Stomach smooth muscle (tissue), 2 donors: ENCODE data around the gene OR10G8.
"Not testable (repeated sequence)": the region's sequence is repeated elsewhere in the genome, so short reads cannot be mapped to it uniquely, and the experiment has no call there.

Source experiments
- H3K27ac ChIP-seq: one replicate; pipeline ENCODE4 v1.7.0; 2013; ENCODE audit warnings: mild to moderate bottlenecking, low read length, inconsistent platforms
- H3K27me3 ChIP-seq, 2 donors: one replicate each; pipeline ENCODE4 v1.7.0; 2013; ENCODE audit warnings: low read length in 2 of 2; ENCODE audit not compliant: insufficient read depth in 2 of 2, control insufficient read depth in 1 of 2
- H3K36me3 ChIP-seq, 2 donors: one replicate each; pipeline ENCODE4 v1.7.0; 2013; ENCODE audit warnings: low read length in 2 of 2; ENCODE audit not compliant: control insufficient read depth in 2 of 2, insufficient read depth in 2 of 2
- H3K4me1 ChIP-seq: one replicate; pipeline ENCODE4 v1.7.0; 2013; ENCODE audit warnings: low read length; ENCODE audit not compliant: control insufficient read depth, insufficient read depth
- H3K4me3 ChIP-seq, 2 donors: one replicate each; pipeline ENCODE4 v1.7.0; 2013; ENCODE audit warnings: low read length in 2 of 2
- H3K9ac ChIP-seq, 2 donors: one replicate each; pipeline ENCODE4 v1.7.0; 2013; ENCODE audit warnings: low read length in 2 of 2, mild to moderate bottlenecking in 1 of 2
- H3K9me3 ChIP-seq, 2 donors: one replicate each; pipeline ENCODE4 v1.7.0; 2013; ENCODE audit warnings: low read length in 2 of 2; ENCODE audit not compliant: control insufficient read depth in 2 of 2
- donor health status: healthy.
- donor health status: Pancreatic carcinoma.

The OR10G8 gene, protein sequence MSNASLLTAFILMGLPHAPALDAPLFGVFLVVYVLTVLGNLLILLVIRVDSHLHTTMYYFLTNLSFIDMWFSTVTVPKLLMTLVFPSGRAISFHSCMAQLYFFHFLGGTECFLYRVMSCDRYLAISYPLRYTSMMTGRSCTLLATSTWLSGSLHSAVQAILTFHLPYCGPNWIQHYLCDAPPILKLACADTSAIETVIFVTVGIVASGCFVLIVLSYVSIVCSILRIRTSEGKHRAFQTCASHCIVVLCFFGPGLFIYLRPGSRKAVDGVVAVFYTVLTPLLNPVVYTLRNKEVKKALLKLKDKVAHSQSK

DNA sequence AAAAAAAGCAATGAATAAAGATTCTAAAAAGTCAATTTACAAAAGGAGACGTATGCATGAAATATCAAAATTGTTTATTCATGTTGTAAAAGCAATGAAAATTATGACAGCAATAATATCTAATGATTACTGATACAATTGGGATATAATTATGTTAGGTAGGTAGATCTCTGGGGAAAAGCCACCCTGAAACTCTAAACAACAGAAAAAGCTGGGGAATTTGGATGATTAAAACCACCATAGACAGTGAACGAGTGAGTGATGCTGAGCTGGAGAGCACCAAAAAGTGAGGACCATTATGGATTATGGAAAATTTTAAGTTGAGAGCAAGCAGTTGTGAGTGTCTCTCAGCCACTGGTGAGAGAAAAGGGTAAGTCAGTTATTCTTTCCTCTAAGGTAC, at the start of gene OR10G8:
Gene OR10G8, plus strand, starts transcription at position 301 of the 400 bp plus-strand sequence. CDS start 2,825 bp downstream, outside the sequence.
- no peak within 1 kb of the TSS for H3K9ac ChIP-seq
- no peaks in the 10 kb centered on the region for H3K4me1 ChIP-seq
- H3K36me3 ChIP-seq = no peaks in the 10 kb centered on the region
- H3K27ac ChIP-seq = no peak within 1 kb of the TSS
- H3K4me3 ChIP-seq = no peak within 1 kb of the TSS
- H3K9me3 ChIP-seq = no peaks in the 10 kb centered on the region
- H3K27me3 ChIP-seq = no peaks in the 10 kb centered on the region

- Histone ChIP-seq H3K4me3 (no peak within 1 kb of the TSS), H3K4me1 (no peaks in the 10 kb centered on the region), H3K36me3 (no peaks in the 10 kb centered on the region), H3K27me3 (no peaks in the 10 kb centered on the region), H3K27ac (no peak within 1 kb of the TSS), H3K9ac (no peak within 1 kb of the TSS), H3K9me3 (no peaks in the 10 kb centered on the region)
Measured at GRCh38 chr11:123977731-123978347, 48.8 kb upstream of the OR10G8 start, which contains the start of gene OR10S1. Gene OR10S1, minus strand, starts transcription at chr11:123977781. Its CDS starts 117 bp downstream, at chr11:123977664.

- no peak overlapping the region for H3K4me3 ChIP-seq
- H3K27me3 ChIP-seq = no peaks in the 10 kb centered on the region
- no peaks in the 10 kb centered on the region for H3K36me3 ChIP-seq
- no peaks in the 10 kb centered on the region for H3K4me1 ChIP-seq
- peaks cover 0 to under 1% of the 10 kb centered on the region in 2 donors for H3K9me3 ChIP-seq
- no peak overlapping the region for H3K9ac ChIP-seq
- no peak overlapping the region for H3K27ac ChIP-seq
Measured at GRCh38 chr11:123979311-123979710, 47.3 kb upstream of the OR10G8 start.

DNA sequence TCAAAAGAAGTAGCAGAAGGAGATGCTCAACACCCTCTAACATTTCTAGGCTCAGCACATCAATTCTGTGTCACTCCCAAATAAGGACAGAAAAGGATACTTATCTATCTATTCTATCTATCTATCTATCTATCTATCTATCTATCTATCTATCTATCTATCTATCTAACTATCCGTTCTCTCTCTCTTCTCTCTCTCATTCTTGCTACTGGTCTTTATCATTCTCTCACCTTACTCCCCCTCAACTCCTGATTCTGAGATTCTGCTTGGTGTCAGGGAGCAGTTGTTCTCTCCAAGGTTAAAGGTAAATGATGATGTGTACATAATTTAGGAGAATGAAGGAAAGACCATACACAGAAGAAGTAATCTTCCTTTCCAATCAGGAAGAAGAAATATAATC, 31.5 kb upstream of the OR10G8 start, which contains the start of gene OR10G6:
Gene OR10G6, minus strand, starts transcription at position 43 of the 400 bp plus-strand sequence. Its CDS starts 0 bp downstream, at position 43.
- no peaks in the 10 kb centered on the region for H3K36me3 ChIP-seq
- no peak within 1 kb of the TSS for H3K4me3 ChIP-seq
- no peaks in the 10 kb centered on the region for H3K9me3 ChIP-seq
- no peak within 1 kb of the TSS for H3K27ac ChIP-seq
- no peak within 1 kb of the TSS for H3K9ac ChIP-seq
- no peaks in the 10 kb centered on the region for H3K27me3 ChIP-seq
- H3K4me1 ChIP-seq = no peaks in the 10 kb centered on the region

GRCh38 chr11:124012697-124013096, 13.9 kb upstream of the OR10G8 start, which contains the start of gene OR10G4:
Gene OR10G4, plus strand, starts transcription at chr11:124012997. Its CDS starts 2,578 bp downstream, at chr11:124015575.
- Histone ChIP-seq H3K36me3 (no peaks in the 10 kb centered on the region), H3K9ac (no peak within 1 kb of the TSS), H3K27ac (no peak within 1 kb of the TSS), H3K4me3 (no peak within 1 kb of the TSS), H3K9me3 (peaks cover 0 to 3% of the 10 kb centered on the region in 2 donors), H3K27me3 (no peaks in the 10 kb centered on the region), H3K4me1 (no peaks in the 10 kb centered on the region)

DNA sequence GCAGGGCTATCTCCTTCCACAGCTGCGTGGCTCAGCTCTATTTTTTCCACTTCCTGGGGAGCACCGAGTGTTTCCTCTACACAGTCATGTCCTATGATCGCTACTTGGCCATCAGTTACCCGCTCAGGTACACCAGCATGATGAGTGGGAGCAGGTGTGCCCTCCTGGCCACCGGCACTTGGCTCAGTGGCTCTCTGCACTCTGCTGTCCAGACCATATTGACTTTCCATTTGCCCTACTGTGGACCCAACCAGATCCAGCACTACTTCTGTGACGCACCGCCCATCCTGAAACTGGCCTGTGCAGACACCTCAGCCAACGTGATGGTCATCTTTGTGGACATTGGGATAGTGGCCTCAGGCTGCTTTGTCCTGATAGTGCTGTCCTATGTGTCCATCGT, 10.8 kb upstream of the OR10G8 start:
- H3K27ac ChIP-seq, H3K4me1 ChIP-seq, H3K9me3 ChIP-seq, H3K9ac ChIP-seq, H3K4me3 ChIP-seq, H3K36me3 ChIP-seq, H3K27me3 ChIP-seq: not testable (repeated sequence)

- H3K27me3 ChIP-seq = no peaks in the 10 kb centered on the region
- H3K4me3 ChIP-seq = no peak overlapping the region
- no peaks in the 10 kb centered on the region for H3K36me3 ChIP-seq
- H3K4me1 ChIP-seq = no peaks in the 10 kb centered on the region
- no peak overlapping the region for H3K9ac ChIP-seq
- H3K9me3 ChIP-seq = no peaks in the 10 kb centered on the region
- no peak overlapping the region for H3K27ac ChIP-seq
Measured at GRCh38 chr11:124036666-124037065, 10.1 kb downstream of the OR10G8 start.

DNA sequence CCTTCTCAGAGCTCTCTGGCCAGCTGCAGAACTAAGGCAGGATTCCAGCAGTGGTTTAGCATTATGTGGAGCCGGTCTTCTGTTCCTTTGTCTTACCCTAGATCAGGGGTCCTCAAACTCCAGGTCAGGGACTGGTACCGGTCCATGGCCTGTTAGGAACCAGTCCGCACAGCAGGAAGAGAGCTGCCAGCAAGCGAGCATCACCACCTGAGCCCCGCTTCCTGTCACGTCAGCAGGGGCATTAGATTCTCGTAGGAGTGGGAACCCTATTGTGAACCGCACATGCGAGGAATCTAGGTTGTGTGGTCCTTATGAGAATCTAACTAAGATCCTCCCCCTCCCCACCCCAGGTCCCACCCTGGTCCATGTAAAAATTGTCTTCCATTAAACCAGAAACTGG, 13.0 kb downstream of the OR10G8 start:
- no peaks in the 10 kb centered on the region for H3K36me3 ChIP-seq
- H3K4me3 ChIP-seq = no peak overlapping the region
- no peaks in the 10 kb centered on the region for H3K27me3 ChIP-seq
- no peaks in the 10 kb centered on the region for H3K9me3 ChIP-seq
- H3K4me1 ChIP-seq = no peaks in the 10 kb centered on the region
- H3K9ac ChIP-seq = no peak overlapping the region
- H3K27ac ChIP-seq = no peak overlapping the region

DNA sequence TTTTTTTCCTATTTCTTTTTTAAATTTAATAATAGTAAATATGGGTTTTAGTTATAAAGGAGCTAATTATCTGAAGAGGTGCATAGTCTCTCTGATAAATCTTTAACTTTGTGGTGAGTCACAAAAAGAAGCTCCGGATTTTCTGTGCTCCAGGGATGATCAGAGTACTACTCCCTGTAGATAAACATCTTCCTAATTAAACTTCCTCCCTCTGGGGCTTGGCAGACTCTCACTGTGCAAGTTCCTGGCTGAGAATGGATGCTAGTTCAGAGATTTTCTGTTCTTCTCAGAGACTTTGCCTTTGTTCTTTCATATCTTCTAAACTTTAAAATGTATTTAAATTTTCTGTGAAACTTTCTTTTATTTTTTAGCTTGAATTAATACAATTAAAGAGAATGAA, 14.7 kb downstream of the OR10G8 start, which contains the start of gene OR10G7:
Gene OR10G7, minus strand, starts transcription at position 72 of the 400 bp plus-strand sequence. CDS start 2,324 bp downstream, outside the sequence.
- H3K27ac ChIP-seq = no peak within 1 kb of the TSS
- no peaks in the 10 kb centered on the region for H3K9me3 ChIP-seq
- H3K36me3 ChIP-seq = no peaks in the 10 kb centered on the region
- H3K4me3 ChIP-seq = no peak within 1 kb of the TSS
- H3K9ac ChIP-seq = no peak within 1 kb of the TSS
- no peaks in the 10 kb centered on the region for H3K4me1 ChIP-seq
- no peaks in the 10 kb centered on the region for H3K27me3 ChIP-seq

- no peaks in the 10 kb centered on the region for H3K36me3 ChIP-seq
- no peaks in the 10 kb centered on the region for H3K9me3 ChIP-seq
Measured at GRCh38 chr11:124043420-124043819, 16.8 kb downstream of the OR10G8 start.

DNA sequence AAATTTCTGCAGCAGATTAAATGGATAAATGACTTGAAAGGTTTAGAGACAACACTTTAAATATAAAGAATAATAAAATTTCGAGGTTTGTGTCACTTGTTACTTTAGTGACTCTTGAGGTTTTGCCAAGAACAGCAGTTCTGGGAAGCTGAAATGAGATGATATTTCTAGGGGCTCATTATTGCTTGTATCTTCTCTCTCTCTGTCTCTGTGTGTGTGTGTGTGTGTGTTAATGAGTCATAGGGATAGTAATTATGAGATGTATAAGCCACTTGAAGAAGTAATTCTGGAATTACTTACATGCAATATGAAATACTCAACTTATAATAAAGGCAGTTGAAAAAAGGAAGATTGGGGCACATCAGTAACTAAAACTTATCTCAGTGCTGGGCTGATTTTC, 24.1 kb downstream of the OR10G8 start:
- no peaks in the 10 kb centered on the region for H3K4me1 ChIP-seq
- no peak overlapping the region for H3K4me3 ChIP-seq
- H3K9me3 ChIP-seq = no peaks in the 10 kb centered on the region
- H3K27me3 ChIP-seq = no peaks in the 10 kb centered on the region
- H3K27ac ChIP-seq = no peak overlapping the region
- no peaks in the 10 kb centered on the region for H3K36me3 ChIP-seq
- no peak overlapping the region for H3K9ac ChIP-seq

More at GRCh38 chr11:124043420-124043819, 16.8 kb downstream of the OR10G8 start:
- Histone ChIP-seq H3K27me3 (no peaks in the 10 kb centered on the region), H3K9ac (no peak overlapping the region), H3K27ac (no peak overlapping the region), H3K4me3 (no peak overlapping the region), H3K4me1 (no peaks in the 10 kb centered on the region)
